ENCODE measurements around the gene APOC3. TPM values are rescaled to one million over a fixed set of nuclear protein-coding genes. Genes with fewer than 3 reads are reported as not detected.

The APOC3 gene
- total RNA-seq, 2 donors from 2014 or later, result not detected

- Histone ChIP-seq H3K36me3 (no peaks in the 10 kb centered on the region), H3K27ac (no peak overlapping the region), H3K9me3 (no peaks in the 10 kb centered on the region), H3K27me3 (replicated peaks; ENCODE audit: insufficient read depth) (no peaks in the 10 kb centered on the region), H3K4me3 (no peak overlapping the region), H3K4me1 (replicated peaks) (no peaks in the 10 kb centered on the region)
- intact Hi-C loops (cut with DNase I), result no loop called here
- TF ChIP-seq POLR2AphosphoS5 (IDR thresholded peaks at IDR 0.05), result no peak
- TF ChIP-seq POLR2A (IDR thresholded peaks at IDR 0.05), result no peak
- no peak for TF ChIP-seq CTCF (IDR thresholded peaks at IDR 0.05)
- DNase-seq (ENCODE audit: low spot score), result no peak
- WGBS, result 59% methylated on average over 5 of the region's 5 CpGs
Measured at GRCh38 chr11:116813781-116814471, 15.8 kb upstream of the APOC3 start.

- TF ChIP-seq POLR2A (IDR thresholded peaks at IDR 0.05) (no peak), CTCF (IDR thresholded peaks at IDR 0.05) (no peak), POLR2AphosphoS5 (IDR thresholded peaks at IDR 0.05) (no peak)
- Histone ChIP-seq H3K36me3 (no peaks in the 10 kb centered on the region), H3K27me3 (replicated peaks; ENCODE audit: insufficient read depth) (no peaks in the 10 kb centered on the region), H3K9me3 (no peaks in the 10 kb centered on the region), H3K4me1 (replicated peaks) (no peaks in the 10 kb centered on the region), H3K4me3 (no peak overlapping the region), H3K27ac (no peak overlapping the region)
- 88% methylated on average over 6 of the region's 6 CpGs for WGBS
- intact Hi-C loops (cut with DNase I), result no loop called here
- no peak for DNase-seq (ENCODE audit: low spot score)
Measured at GRCh38 chr11:116814502-116814901, 15.2 kb upstream of the APOC3 start.

GRCh38 chr11:116819049-116819448 is 10.7 kb upstream of the APOC3 start:
- H3K4me1 ChIP-seq (replicated peaks), result no peaks in the 10 kb centered on the region
- no peak overlapping the region for H3K27ac ChIP-seq
- no peaks in the 10 kb centered on the region for H3K36me3 ChIP-seq
- no peak for DNase-seq (ENCODE audit: low spot score)
- no peaks in the 10 kb centered on the region for H3K9me3 ChIP-seq
- no peak overlapping the region for H3K4me3 ChIP-seq
- WGBS, result 94% methylated on average over 9 of the region's 9 CpGs
- intact Hi-C loops (cut with DNase I), result no loop called here
- TF ChIP-seq POLR2A (IDR thresholded peaks at IDR 0.05), result no peak
- no peak for TF ChIP-seq CTCF (IDR thresholded peaks at IDR 0.05)
- TF ChIP-seq POLR2AphosphoS5 (IDR thresholded peaks at IDR 0.05), result no peak
- no peaks in the 10 kb centered on the region for H3K27me3 ChIP-seq (replicated peaks; ENCODE audit: insufficient read depth)

- Histone ChIP-seq H3K27me3 (replicated peaks; ENCODE audit: insufficient read depth) (no peaks in the 10 kb centered on the region), H3K27ac (no peak overlapping the region), H3K4me3 (no peak overlapping the region), H3K4me1 (replicated peaks) (no peaks in the 10 kb centered on the region), H3K36me3 (no peaks in the 10 kb centered on the region), H3K9me3 (no peaks in the 10 kb centered on the region)
- DNase-seq (ENCODE audit: low spot score), result no peak
- 96% methylated on average over 50 of the region's 51 CpGs for WGBS
- TF ChIP-seq POLR2A (IDR thresholded peaks at IDR 0.05) (no peak), POLR2AphosphoS5 (IDR thresholded peaks at IDR 0.05) (no peak), CTCF (IDR thresholded peaks at IDR 0.05) (no peak)
- intact Hi-C loops (cut with DNase I), result no loop called here
Measured at GRCh38 chr11:116821050-116821918, 8.4 kb upstream of the APOC3 start.

Measured in prostate gland (tissue), 2 donors.